Activated naive CD8-positive, alpha-beta T cell treated with anti-CD3 and anti-CD28 coated beads, Interleukin-2, amount 50 U/mL, for 16 hours (primary cell): ENCODE measurements around the gene TFDP1.
"Not testable (repeated sequence)": the region's sequence is repeated elsewhere in the genome, so short reads cannot be mapped to it uniquely, and the experiment has no call there.

Experiments
- DNase-seq: peaks from one replicate; pipeline ENCODE4 v3.0.0-alpha.2; 2020; ENCODE audit warnings: low read depth, low spot score

Gene TFDP1

DNA sequence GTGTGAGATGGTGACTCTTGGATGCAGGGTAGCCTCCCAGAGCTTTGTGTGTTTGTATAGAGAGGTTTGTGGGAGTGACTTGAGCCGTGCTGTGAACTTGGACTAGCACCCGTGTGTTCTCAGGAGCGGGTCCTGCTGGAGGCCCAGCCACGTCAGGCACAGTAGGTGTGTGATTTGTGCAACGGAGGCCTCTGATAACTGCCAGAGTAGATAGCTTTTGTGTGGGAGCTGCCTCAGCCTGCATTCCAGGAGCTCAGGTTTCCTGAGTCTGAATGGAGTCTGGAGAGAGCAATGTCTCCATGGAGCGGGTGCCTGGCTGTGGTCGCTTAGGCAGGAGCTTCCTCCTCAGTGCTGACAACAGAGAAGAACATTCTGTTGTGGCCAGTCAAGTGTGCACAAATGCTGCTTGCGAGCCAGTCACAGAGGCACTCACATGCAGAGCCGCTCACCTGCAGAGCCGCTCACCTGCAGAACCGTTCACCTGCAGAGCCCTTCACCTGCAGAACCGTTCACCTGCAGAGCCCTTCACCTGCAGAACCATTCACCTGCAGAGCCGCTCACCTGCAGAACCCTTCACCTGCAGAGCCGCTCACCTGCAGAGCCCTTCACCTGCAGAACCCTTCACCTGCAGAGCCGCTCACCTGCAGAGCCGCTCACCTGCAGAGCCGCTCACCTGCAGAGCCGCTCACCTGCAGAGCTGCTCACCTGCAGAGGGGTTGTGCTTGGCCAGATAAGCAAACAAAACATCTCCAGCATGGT lies 32.6 kb downstream of the TFDP1 start:
- no peak for DNase-seq

- no peak for DNase-seq
These were observed 33.4 kb downstream of the TFDP1 start for GRCh38 chr13:113617961-113618360.

DNA sequence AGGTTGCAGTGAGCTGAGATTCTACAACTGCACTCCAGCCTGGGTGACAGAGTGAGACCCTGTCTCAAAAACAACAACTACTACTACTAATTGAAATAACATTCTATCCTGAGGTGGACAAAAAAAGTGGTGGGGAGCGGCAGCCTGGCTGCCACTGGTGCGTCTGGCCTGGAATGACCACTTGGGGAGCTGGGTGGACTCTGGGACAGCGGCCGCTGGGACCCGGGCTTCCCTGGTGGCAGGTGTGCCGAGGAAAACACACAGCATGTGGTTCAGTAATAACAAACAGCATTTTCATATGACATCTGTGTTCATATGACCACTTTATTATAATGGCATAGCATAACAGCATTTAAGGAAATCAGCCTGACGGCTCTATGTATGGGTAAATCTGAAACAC lies 33.9 kb downstream of the TFDP1 start:
- DNase-seq: no peak

DNA sequence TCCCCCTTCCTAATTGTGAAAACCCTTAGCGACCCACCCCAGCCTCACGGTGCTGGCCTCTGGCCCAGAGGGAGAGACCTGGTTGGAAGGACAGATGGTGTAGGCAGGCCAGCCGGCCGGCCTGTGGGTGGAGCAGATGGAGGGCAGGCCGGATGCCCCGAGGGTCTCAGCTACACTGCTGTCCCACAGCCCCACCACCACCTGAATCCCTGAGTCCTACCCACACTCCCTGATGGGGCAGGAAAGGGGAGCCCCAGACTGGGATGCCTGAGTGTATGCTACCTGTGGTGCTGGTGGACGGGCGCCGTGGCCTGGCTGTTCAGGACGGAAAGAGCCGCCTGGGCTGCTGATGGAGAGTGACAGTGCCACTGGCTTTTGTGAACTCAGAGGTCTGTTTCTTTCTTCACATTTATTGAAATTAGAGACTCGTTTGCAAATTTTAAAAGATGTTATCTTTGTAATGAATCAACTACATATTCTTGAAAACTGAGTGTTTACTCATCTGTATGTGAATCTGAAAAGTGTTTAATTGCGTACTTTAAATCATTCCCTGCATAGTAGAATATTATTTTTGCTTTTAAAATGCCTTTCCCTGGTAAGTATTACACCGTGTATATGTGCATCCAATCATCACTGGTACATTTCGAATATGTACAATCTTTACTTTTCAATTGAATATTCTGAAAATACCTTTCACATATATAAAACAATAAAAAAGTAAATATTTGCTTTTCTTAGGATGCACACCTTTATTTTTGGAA lies 35.7 kb downstream of the TFDP1 start:
- no peak for DNase-seq

GRCh38 chr13:113621046-113621445 lies 36.5 kb downstream of the TFDP1 start:
- DNase-seq: no peak

DNA sequence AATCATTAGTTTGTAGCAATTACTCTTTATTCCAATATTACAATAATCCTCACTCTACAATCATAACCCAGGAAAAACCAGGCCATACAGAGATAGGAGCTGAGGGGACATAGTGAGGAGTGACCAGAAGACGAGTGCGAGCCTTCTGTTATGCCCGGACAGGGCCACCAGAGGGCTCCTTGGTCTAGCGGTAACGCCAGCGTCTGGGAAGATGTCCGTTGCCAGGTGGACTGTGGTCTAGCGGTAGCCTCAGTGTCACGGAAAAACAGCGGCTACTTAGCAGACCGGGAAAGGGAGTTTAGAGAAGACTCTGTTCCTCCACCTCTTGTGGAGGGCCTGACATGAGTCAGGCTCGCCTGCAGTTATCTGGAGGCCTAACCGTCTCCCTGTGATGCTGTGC lies 36.9 kb downstream of the TFDP1 start:
- DNase-seq: not testable (repeated sequence)

GRCh38 chr13:113621986-113622550 lies 37.5 kb downstream of the TFDP1 start:
- DNase-seq: not testable (repeated sequence)

GRCh38 chr13:113622791-113623490 lies 38.4 kb downstream of the TFDP1 start:
- no peak for DNase-seq

- no peak for DNase-seq
These were observed 39.1 kb downstream of the TFDP1 start for GRCh38 chr13:113623491-113624234.

- DNase-seq: no peak
These were observed 39.7 kb downstream of the TFDP1 start for GRCh38 chr13:113624235-113624587.

DNA sequence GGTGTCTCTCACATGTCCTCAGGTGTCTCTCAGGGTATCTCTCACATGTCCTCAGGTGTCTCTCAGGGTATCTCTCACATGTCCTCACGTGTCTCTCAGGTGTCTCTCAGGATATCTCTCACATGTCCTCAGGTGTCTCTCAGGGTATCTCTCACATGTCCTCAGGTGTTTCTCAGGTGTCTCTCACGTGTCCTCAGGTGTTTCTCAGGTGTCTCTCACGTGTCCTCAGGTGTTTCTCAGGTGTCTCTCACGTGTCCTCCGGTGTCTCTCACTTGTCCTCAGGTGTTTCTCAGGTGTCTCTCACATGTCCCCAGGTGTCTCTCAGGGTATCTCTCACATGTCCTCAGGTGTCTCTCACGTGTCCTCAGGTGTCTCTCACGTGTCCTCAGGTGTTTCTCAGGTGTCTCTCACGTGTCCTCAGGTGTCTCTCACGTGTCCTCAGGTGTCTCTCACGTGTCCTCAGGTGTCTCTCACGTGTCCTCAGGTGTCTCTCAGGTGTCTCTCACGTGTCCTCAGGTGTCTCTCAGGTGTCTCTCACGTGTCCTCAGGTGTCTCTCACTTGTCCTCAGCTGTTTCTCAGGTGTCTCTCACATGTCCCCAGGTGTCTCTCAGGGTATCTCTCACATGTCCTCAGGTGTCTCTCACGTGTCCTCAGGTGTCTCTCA lies 40.2 kb downstream of the TFDP1 start:
- not testable (repeated sequence) for DNase-seq

DNA sequence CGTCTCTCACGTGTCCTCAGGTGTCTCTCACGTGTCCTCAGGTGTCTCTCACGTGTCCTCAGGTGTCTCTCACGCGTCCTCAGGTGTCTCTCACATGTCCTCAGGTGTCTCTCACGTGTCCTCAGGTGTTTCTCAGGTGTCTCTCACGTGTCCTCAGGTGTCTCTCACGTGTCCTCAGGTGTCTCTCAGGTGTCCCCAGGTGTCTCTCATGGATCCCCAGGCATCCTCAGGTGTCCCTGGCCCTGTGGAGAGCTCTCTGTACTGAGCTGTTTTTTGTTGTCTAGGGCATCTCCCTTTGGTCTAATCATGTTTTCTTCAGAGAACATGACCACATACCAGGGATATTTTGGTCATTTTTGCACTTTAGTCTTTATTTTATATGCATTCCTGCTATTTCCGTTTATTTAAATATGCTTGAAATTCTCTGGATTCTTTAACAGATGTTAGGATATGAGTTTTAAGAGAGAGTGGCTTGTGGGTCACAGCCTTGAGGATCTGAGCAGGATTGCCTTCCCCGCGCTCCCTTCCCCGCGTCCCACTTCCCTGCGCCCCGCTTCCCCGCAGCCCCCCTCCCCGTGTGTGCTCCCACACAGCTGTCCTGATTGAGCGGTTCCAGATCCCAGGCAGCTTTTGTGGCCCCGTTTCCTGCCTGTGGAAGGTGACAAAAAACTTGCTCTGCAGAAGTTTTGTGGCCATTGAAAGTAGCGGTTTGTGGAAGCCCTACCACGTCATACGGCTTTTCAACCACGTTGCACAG lies 41.6 kb downstream of the TFDP1 start:
- no peak for DNase-seq

DNA sequence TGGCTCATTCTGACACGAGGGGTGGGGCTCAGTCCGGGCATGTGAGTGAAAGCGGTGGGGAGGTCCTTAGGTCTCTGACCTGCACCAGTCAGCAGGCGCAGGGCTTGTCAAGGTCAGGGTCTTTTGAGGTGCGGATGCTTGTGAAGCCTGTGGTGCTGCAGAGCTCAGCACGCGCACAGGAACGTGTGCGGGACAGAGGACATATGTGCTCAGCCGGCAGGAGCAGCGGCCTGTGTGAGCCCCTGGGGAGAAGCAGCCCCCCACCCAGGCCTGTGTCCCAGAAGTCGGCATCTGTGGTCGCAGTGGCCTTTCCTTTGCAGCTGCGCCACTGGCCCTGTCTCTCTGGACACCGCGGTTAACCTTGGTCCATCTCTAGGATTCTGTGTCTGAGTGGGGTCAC lies 42.6 kb downstream of the TFDP1 start:
- no peak for DNase-seq

- DNase-seq: no peak
These were observed 44.0 kb downstream of the TFDP1 start for GRCh38 chr13:113628291-113629270.

- no peak for DNase-seq
These were observed 45.3 kb downstream of the TFDP1 start for GRCh38 chr13:113629866-113630265.

DNA sequence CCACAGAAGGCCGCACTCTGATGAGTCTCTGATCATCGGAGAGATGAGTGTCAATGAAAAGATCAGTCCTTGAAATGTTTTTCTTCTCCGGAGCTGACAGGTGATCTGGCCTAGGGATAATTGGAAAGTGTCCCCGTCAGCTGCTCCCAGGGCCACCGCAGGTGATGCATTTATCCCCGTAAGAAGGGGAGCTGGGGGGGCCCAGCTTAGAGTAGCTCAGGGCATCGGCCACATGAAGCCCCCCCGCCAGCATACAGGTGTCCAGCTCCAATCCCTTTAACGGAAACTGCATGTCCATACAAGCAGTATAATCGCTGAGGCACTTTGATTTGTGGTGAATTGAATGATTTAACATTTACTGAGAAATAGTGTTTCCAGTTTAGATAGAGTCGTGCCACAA lies 45.7 kb downstream of the TFDP1 start:
- no peak for DNase-seq

GRCh38 chr13:113630804-113631203 lies 46.3 kb downstream of the TFDP1 start:
- no peak for DNase-seq

DNA sequence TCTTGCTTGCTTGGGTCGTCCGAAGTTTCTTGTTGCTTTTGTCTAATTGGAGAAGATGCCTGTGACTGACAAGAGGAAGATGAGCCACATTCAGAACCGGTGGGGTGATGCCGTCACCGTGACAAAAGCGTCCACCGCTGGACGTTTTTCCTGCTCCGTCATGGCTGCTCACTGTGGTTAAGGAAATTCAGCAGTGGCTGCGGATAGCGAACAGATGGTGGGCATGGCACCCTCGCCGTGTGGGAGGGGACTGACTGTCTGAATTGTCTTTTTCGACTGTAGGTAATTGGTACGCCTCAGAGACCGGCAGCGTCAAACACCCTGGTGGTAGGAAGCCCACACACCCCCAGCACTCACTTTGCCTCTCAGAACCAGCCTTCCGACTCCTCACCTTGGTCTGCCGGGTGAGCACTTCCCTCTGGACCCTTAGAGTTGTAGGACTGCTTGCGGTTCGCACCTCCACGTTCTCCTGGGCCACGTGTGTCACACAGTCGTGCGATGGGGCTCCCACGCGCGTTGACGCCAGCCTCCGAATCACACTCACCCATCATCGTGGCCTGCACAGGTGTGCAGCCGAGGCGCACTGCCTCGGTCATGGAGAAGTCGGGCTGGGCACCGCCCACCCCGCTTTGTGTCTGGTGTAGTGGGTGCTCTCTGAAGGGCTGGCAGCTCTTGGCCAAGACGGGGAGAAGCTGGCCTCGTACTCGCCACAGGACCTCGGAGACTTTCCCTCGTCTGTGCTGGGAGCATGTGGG lies 47.0 kb downstream of the TFDP1 start:
- no peak for DNase-seq
